Measurements from ENCODE around the gene SWAP70.
"Not testable (repeated sequence)": the region's sequence is repeated elsewhere in the genome, so short reads cannot be mapped to it uniquely, and the experiment has no call there.

Gene SWAP70

DNA sequence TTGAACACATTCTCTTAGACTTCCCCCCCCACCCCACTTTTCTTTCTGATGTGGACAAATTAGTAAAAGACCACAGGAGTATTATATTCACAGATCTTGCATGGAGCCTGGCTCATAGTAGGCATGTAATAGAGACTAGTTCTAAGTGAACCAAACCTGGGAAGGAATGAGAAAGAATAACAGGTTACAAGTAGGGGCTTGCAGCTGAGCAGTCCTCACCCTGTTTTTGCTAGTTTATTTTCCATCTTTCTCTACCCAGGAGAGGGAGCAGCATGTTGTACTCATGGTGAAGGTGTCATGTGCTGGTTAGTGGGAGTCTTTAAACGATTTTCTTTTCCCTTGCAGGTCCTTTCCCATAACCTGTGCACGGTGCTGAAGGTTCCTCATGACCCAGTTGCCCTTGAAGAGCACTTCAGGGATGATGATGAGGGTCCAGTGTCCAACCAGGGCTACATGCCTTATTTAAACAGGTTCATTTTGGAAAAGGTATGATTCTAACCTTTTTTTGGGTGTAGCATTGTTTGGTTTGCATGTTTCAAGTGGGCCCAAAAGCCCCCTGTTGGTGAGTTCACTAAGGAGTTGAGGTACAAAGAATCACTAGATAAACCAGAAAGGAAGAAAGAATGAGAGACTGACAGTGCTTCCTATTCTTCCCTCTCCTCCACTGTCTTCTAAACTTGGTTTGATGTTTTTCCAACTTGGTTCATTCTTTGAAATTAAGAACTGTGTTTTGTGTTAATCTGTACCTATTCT lies 30.1 kb downstream of the SWAP70 start:
- DNase-seq, result no peak

DNA sequence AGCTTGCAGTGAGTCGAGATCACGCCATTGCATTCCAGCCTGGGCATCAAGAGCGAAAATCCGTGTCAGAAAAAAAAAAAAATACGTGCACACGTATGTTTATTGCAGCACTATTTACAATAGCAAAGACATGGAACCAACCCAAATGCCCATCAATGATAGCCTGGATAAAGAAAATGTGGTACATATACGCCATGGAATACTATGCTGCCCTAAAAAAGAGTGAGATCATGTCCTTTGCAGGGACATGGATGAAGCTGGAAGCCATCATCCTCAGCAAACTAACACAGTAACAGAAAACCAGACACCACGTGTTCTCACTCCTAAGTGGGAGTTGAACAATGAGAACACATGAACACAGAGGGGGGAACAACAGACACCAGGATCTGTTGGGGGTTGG lies 31.4 kb downstream of the SWAP70 start:
- DNase-seq, result not testable (repeated sequence)

DNA sequence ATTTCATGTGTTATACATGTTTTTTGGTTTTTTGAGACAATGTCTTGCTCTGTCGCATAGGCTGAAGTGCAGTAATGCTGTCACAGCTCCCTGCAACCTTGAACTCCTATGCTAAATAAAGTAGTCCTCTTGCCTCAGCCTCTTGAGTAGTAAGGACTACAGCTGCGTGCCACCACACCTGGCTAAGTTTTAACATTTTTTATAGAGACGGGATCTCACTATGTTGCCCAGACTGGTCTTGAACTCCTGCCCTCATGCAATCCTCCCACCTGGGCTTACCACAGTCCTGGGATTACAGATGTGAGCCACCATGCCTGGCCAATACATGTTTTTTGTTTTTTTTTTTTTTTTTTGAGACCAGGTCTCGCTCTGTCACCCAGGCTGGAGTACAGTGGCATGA lies 33.9 kb downstream of the SWAP70 start:
- DNase-seq, result no peak

DNA sequence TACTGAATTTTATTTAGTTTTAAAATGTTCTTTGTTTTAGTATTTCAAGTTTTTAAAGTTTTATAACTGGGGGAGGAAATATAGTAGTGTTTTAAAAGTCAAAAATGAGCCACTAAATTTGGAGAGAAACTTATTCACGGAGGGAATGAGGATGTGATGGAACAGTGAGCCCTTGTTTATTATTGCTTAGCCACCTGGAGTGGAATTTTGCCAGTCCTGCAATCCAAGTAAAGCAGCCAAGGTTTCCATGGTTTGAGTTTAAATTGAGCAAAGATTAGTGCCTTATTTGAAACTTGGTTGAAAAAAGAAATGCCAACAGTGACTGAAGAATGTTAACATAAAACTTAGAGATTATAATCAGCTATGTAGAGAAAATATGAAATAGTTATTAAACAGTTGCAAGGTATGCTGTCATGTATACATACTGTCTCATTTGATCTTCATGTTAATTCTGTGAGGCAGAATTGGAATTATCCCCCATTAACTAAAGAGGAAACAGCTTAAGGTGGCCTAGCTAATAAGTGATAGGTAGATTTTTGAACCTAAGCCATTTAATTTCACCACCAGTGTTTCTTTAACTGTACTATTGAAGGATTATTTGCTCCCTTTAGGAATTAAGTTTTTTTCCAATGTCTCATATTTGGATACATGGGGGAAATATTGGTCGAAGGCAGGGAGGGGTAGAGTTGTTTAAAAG lies 36.4 kb downstream of the SWAP70 start:
- DNase-seq, result no peak

GRCh38 chr11:9701799-9702198 lies 37.9 kb downstream of the SWAP70 start:
- DNase-seq, result peak; percentile 25

GRCh38 chr11:9703280-9703679 lies 39.4 kb downstream of the SWAP70 start:
- DNase-seq, result no peak

DNA sequence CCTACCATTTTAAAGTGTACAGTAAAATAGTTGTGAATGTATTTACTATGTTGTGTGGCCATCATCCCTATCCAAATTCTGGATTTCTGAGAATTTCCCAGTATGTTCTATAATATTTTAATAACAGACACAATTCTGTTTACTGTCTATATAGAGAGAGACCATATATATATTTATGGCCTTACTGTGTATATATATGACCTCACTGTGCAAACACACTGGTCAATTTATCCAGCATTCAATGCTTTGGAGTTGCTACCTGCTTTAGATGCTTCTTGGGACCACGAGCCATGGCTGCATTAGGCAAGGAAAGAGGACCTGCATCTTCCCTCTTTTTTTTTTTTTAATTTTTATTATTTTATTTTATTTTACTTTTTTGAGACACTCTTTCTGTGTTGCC lies 40.2 kb downstream of the SWAP70 start:
- no peak for DNase-seq

DNA sequence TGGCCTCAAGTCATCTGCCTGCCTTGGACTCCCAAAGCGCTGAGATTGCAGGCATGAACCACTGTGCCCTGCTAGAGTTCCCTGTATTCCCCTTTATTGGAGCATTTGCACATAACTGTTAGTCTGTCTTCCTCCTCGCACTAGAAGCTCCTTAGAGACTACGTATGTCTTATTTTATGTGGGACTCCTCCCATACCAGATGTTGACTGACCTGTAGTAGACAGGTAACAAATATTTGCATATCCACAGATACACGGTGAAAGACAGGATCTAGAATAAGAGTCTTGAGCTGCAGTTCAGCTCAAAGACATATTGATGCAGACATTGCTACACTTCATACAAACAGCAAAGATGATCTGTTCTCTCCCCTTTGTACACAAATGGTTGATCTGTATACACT lies 40.7 kb downstream of the SWAP70 start:
- DNase-seq, result no peak

- DNase-seq, result not testable (repeated sequence)
Measured at GRCh38 chr11:9705361-9705760, 41.5 kb downstream of the SWAP70 start.

- DNase-seq, result no peak
Measured at GRCh38 chr11:9708544-9708943, 44.7 kb downstream of the SWAP70 start.

DNA sequence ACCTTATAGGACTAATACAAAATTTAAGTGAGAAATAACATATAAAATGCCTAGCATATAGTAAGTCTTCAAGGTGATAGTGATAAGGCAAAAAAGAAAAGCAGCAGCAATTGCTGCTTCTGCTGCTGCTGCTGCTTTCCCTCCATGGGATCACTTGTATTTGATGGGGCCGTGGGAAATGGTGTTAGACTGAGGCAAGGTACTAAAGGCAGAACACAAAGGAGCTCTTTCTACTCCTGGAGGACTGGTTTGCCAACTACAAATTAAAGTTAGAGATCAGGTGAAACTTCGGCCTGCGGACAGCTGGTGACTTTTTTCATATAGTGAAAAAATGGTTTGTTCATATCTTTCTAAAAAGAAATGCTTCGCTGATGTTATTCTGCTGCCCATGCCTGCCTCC lies 46.3 kb downstream of the SWAP70 start:
- no peak for DNase-seq

DNA sequence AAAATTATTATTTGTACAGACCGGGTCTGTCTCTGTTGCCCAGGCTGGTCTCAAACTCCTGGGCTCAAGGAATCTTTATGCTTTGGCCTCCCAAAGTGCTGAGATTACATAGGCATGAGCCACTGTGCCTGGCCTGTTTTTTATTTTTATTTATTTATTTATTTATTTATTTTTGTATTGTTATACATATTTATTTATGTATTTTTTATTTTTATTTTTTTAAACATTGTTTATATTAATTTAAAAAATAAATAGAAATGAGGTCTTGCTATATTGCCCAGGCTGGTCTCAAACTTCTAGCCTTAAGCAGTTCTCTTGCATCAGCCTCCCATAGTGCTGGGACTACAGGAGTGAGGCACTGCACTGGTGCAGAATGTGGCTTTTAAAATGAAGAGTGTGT lies 47.0 kb downstream of the SWAP70 start:
- no peak for DNase-seq

GRCh38 chr11:9711454-9712307 lies 47.8 kb downstream of the SWAP70 start:
- DNase-seq, result no peak

GRCh38 chr11:9714272-9714940 lies 50.5 kb downstream of the SWAP70 start:
- no peak for DNase-seq

- no peak for DNase-seq
Measured at GRCh38 chr11:9716275-9717039, 52.6 kb downstream of the SWAP70 start.

DNA sequence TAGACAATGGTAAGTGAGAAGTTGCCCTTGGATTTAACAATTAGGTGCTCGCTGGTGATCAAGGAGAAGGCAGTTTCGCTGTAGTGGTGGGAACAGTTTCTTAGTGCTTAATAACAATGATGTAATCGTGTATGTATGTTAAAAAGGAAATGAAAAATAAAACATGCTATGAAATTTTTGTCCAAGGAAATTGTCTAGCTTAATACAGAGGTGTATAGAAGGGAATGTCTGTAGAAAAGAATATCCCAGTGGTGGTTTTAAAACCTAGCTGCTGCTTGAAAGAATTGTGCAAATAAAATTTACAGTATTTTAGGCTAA lies 53.1 kb downstream of the SWAP70 start:
- no peak for DNase-seq

DNA sequence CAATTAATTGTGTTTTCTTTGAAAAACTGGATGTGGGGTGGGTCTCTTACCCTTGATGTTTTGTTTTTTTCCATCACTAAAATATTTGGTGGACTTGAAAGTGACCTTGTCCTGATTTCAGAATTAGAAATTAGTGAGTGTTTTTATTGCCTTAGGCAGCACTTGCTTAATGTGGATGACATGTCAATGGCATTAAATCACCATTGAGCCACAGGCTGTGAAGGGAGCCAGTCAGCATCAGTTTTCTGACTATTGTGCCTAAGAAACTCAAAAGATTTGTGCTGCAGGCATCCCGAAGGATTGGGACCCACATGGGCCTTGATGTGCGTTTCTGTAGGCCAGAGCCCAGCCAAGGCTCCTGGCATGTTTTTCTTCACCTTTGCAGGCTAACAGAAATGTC lies 53.8 kb downstream of the SWAP70 start:
- no peak for DNase-seq

- DNase-seq, result no peak
Measured at GRCh38 chr11:9718147-9718546, 54.3 kb downstream of the SWAP70 start.

DNA sequence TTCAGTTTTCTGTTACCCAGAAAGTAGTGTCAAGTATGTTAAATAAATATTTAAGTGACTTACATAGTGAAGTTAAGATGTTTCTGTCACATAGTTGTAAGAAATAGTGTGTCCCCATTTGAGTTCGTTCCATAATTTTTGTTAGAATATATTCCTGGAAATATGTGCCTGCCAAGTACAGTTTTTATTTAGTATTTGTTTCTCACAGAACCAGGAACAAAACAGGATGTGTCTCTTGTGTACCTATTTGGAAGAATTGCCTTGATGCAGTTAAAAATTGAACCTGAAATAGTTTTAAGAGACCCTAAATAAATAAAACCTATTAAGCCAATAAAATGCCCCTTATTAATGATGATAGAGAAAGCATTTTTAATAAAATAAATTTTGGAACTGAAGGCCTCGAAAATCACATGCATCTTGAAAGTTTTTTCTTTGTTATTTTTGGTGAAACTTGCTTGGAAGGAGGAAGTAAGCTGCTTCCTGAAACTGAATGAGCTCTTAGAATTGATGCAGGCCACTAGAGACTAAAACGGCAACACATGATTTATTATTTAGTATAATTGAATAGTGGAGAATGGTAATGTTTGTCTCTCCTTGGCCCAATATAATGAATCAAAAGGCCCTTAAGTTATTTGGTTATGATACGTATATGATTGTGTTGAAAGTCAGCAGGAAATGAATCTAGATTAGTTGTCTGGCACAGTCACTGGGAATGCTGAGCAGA lies 55.9 kb downstream of the SWAP70 start:
- DNase-seq, result no peak

DNA sequence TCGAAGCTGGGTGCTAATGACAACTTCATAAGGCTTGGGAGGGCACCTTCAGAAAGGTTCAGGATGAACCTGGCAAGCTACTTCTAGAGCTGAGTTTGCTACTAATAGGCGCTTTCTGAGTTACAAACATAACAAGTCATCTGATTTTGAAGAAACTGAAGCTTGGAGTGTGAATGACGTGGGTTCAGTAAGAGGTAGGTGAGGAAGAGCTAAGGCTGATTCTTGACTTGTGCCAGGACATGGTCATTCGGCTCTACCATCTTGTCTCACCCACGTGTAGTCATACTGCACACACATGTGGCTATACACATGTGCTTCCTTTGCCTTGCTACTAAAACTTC lies 56.4 kb downstream of the SWAP70 start:
- DNase-seq, result no peak

- no peak for DNase-seq
Measured at GRCh38 chr11:9722023-9722422, 58.1 kb downstream of the SWAP70 start.

DNA sequence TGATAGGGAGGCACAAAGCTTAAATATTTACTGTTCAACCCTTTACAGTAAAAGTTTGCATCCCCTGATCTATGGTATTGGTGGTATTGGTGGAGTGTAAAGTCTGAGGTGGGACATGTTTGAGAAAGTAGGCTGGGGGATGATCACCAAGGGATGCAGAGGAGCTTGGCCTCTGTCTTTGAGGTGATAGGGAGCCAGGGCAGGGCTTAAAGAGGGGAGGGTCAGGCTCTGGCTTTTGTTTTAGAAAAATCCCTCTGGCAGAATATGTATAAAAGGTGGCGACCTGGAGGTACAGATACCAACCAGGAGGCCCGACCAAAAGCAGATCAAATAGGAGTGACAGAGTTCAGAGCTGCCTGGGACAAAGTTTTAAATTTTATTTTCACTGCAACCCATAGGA lies 59.0 kb downstream of the SWAP70 start:
- DNase-seq, result no peak

Measured in NCI-H1105 (cell line).